HUES64 (cell line): Measurements from ENCODE around the gene MEFV.

Source experiments
- H3K27ac ChIP-seq: 2 replicates; pipeline ENCODE4 v1.7.0; 2013; ENCODE audit warnings: low read depth, low read length, inconsistent platforms
- H3K27me3 ChIP-seq: 2 replicates; pipeline ENCODE4 v1.6.1; 2013; ENCODE audit warnings: mild to moderate bottlenecking, low read length; ENCODE audit not compliant: insufficient read depth
- H3K36me3 ChIP-seq: 2 replicates; pipeline ENCODE4 v1.6.1; 2013; ENCODE audit warnings: mild to moderate bottlenecking, low read length; ENCODE audit not compliant: insufficient read depth
- H3K4me1 ChIP-seq: 2 replicates; pipeline ENCODE4 v1.6.1; 2013; ENCODE audit warnings: mild to moderate bottlenecking, low read length, moderate library complexity; ENCODE audit not compliant: insufficient read depth
- H3K4me3 ChIP-seq: 2 replicates; pipeline ENCODE4 v1.5.1; 2013; ENCODE audit warnings: mild to moderate bottlenecking, low read length, moderate library complexity
- H3K9ac ChIP-seq: 2 replicates; pipeline ENCODE4 v1.6.1; 2013; ENCODE audit warnings: mild to moderate bottlenecking, low read depth, low read length
- H3K9me3 ChIP-seq: 2 replicates; pipeline ENCODE4 v1.6.1; 2013; ENCODE audit warnings: low read depth, low read length; ENCODE audit not compliant: insufficient read depth
- WGBS: fragments of 150-250, 120-280 bp; methylation state at CpG from one replicate; pipeline ENCODE4 v1.1.7; 2013; ENCODE audit warnings: missing lambda C conversion rate; 5-methylcytosine and 5-hydroxymethylcytosine counted together

The MEFV gene

DNA sequence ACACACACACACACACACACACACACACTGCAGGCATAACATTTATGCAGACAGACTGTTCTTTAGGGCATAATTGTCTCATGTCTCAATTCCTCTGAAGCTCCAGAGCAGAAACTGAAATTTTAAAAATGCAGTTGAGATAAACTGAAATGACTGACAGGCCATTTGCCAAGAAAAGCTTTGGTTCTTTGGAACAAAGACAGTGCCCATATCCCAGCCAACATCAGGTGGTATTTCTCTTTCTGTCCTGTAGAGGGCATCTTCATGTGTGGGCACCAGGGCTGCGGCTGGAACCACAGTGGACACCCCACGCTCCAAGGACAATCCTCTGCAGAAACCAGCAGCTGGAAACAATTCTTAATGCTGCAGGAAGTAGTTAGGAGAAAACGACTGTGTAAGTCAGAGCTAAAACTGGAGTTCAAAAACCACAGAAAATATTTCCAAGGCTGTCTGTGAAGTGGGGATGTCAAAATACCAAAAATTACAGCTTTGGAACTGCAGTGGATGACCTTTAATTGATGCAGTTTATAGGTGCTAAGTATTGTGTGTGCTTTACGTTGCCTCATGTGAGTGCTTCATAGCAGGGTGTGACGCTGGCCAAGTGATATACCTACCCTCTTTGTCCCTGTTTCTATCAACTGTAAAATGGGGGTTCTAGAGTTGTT, 10.6 kb upstream of the MEFV start:
- 90% methylated on average over 4 of the region's 5 CpGs for WGBS
- Histone ChIP-seq H3K27ac (no peak overlapping the region), H3K27me3 (peaks cover 8% of the 10 kb centered on the region; the same call in 1 of the 2 replicates), H3K9ac (no peak overlapping the region), H3K36me3 (no peaks in the 10 kb centered on the region), H3K4me3 (no peak overlapping the region), H3K4me1 (no peaks in the 10 kb centered on the region), H3K9me3 (peaks cover 11% of the 10 kb centered on the region; the same call in 1 of the 2 replicates)

DNA sequence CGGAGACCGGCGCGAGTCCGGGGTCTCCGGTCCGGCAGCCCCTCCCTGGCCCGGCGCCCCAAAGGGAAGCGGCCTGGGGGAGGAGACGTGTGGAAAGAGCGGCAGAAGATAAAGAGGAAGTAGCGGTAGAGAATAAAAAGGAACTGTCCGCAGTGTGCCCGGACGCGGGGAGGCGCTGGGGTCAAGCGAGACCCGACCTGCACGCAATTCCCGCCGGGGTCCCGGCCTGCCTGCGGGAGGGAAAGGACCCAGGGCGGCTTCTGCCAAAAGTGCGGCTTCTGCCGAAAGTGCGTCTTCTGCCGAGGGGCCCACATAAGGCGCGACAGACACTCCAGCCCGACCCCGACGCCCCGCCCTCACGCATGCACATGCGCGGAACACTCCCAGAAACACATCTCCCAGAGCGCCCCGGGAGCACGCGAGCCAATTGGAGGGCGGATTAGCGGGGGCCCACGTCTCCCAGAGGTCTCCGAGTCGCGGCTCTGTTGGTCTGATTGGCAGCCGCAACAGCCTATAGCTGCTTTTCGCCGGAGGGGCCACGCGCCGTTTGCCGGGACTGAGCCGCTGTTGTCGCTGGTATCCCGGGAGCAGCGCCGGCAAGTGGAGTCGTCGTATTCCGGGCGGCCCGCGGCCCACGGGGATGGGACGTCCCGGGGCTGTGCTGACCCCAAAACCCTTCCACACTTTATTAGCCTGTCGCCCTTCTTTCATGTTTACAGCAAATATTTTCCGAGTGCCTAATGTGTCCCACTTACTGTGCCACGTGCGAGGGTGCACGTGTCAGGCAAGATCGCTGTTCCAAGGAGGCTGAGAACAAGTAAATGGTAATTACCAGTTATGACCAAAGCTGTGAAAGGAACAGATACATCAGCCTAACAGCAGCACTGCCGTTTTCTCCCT, 8.0 kb upstream of the MEFV start:
- H3K27ac ChIP-seq = no peak overlapping the region
- WGBS = 5% methylated on average over 77 of the region's 77 CpGs
- peak overlapping the region; percentile 54 for H3K9ac ChIP-seq
- H3K9me3 ChIP-seq = peaks cover 11% of the 10 kb centered on the region; the same call in 1 of the 2 replicates
- H3K27me3 ChIP-seq = peaks cover 8% of the 10 kb centered on the region; the same call in 1 of the 2 replicates
- H3K4me1 ChIP-seq = no peaks in the 10 kb centered on the region
- no peaks in the 10 kb centered on the region for H3K36me3 ChIP-seq
- peak overlapping the region; percentile 74 for H3K4me3 ChIP-seq

DNA sequence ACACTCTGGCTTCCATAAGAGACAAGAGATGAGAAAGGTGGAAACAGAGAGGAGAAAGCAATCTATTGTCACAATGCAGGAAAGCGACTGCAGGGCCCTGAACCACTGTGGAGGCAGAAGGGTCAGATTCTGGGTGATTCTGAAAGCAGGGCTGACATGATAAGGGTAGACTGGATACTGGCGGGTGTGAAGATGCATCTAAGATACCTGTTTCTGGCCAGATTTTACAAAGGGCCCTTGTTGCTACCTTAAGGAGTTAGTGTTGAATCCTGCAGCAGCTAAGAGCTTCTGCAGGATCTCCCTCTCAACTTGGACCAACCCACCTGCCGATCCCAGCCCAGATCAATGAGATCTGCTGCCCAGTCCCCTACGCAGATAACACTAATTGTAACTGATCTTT, 6.1 kb upstream of the MEFV start:
- Histone ChIP-seq H3K4me1 (no peaks in the 10 kb centered on the region), H3K9me3 (peaks cover 11% of the 10 kb centered on the region; the same call in 1 of the 2 replicates), H3K4me3 (no peak overlapping the region), H3K27me3 (peaks cover 8% of the 10 kb centered on the region; the same call in 1 of the 2 replicates), H3K36me3 (no peaks in the 10 kb centered on the region), H3K27ac (no peak overlapping the region), H3K9ac (no peak overlapping the region)
- 90% methylated on average over 4 of the region's 4 CpGs for WGBS

DNA sequence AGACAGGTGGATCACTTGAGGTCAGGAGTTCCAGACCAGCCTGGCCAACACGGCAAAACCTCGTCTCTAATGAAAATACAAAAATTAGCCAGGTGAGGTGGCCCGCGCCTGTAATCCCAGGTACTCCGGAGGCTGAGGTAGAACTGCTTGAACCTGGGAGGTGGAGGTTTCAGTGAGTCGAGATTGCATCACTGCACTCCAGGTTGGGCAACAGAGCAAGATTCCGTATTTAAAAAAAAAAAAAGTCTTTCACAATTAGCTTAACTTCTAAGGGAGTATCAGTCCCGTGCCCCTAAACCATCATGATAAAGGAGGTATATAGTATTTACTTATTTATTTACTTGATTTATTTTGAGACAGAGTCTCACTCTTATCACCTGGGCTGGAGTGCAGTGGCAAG, 3.4 kb upstream of the MEFV start:
- no peak overlapping the region for H3K9ac ChIP-seq
- H3K27me3 ChIP-seq = peaks cover 8% of the 10 kb centered on the region; the same call in 1 of the 2 replicates
- H3K36me3 ChIP-seq = no peaks in the 10 kb centered on the region
- 93% methylated on average over 7 of the region's 8 CpGs for WGBS
- no peak overlapping the region for H3K4me3 ChIP-seq
- H3K27ac ChIP-seq = no peak overlapping the region
- no peaks in the 10 kb centered on the region for H3K4me1 ChIP-seq
- peaks cover 2% of the 10 kb centered on the region; the same call in 1 of the 2 replicates for H3K9me3 ChIP-seq

DNA sequence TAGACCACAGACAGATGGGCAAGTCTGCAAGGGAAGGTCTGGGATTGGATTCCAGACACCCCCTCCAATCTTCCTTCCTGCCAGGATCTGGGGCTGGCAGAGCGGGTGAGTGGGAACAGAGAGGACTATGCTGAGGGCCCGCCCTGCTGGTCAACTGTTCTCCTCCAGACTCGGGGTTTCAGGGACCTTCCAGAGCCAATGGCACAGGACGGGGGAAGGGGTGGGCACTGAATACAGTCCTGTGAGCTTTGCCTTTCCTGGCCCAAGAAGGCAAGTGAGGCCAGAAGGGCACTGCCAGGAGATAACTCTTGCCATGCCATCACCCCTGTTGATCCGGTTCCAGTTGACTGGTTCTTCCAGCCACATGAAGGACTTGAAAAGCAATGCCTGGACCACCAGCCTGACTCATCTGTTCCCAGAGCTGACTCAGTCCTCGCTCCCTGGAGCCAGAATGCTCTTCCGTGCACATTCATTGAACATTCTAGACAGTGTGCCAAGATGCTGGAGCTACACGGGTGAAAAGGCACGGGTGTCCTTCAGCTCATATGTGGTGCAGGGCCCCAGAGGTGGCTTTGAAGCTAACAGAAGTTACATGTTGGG, 533 bp upstream of the MEFV start:
- Histone ChIP-seq H3K27me3 (no peaks in the 10 kb centered on the region), H3K4me1 (no peaks in the 10 kb centered on the region), H3K9me3 (no peaks in the 10 kb centered on the region), H3K36me3 (no peaks in the 10 kb centered on the region), H3K4me3 (no peak overlapping the region), H3K9ac (no peak overlapping the region), H3K27ac (no peak overlapping the region)
- 79% methylated on average over 9 of the region's 9 CpGs for WGBS

DNA sequence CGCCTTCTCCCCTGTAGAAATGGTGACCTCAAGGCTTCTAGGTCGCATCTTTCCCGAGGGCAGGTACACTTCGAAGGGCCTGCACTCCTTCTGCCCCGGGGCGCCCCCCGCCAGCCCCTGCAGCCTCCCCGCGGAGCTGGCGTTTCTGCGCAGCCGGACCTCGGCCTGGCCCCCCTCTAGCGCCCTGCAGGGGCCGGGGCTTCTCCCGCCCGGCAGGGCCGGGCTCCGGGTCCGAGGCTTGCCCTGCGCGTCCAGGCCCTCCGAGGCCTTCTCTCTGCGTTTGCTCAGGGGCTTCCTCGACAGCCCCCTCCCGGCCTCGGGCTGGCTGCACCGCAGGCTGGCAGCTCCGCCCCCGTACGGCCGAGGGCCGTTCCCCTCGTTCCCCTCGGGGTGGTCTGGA, 2.1 kb downstream of the MEFV start:
- H3K9ac ChIP-seq = no peak overlapping the region
- no peak overlapping the region for H3K4me3 ChIP-seq
- 83% methylated on average over 35 of the region's 35 CpGs for WGBS
- H3K36me3 ChIP-seq = no peaks in the 10 kb centered on the region
- no peaks in the 10 kb centered on the region for H3K9me3 ChIP-seq
- H3K27ac ChIP-seq = no peak overlapping the region
- H3K4me1 ChIP-seq = no peaks in the 10 kb centered on the region
- H3K27me3 ChIP-seq = no peaks in the 10 kb centered on the region

DNA sequence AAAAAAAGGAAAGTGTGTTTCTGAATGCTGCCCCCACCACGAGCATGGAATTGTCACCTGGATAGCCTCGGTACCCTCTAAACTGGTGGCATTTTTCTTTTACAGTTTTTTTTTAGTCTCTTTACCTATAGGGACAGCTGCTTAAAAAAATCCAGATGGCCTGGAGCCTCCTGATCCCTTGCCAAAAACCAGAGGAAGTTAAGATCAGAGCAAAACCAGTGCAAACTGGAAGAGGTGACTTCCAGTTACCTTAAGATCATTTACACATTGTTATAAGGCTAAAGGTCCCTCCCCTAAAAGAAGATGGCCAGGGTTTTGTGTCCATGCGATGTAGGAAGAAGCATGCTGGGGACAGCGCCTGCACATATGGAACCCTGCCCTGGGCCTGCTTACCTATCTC, 3.5 kb downstream of the MEFV start:
- WGBS = 96% methylated on average over 4 of the region's 4 CpGs
- Histone ChIP-seq H3K4me1 (no peaks in the 10 kb centered on the region), H3K27ac (no peak overlapping the region), H3K36me3 (no peaks in the 10 kb centered on the region), H3K9me3 (no peaks in the 10 kb centered on the region), H3K4me3 (no peak overlapping the region), H3K27me3 (no peaks in the 10 kb centered on the region), H3K9ac (no peak overlapping the region)

DNA sequence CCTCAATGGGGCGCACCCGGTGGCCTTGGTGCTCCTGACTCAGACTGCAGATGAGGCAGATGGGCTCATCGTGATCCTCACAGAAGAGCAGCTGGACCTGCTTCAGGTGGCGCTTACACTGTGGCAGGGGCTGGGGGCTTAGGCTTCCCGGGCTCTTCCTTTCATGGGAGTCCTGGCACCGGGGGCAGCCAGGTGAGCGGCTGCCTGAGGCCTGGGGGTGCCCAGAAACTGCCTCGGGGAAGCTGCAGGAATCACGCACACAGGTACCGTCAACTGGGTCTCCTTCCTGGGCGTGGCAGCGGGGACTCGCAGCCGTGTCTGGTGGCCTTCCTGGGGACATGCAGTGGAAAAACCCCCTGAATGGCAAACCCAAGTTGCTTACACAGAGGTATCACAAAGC, 7.0 kb downstream of the MEFV start:
- H3K36me3 ChIP-seq = no peaks in the 10 kb centered on the region
- no peak overlapping the region for H3K27ac ChIP-seq
- no peaks in the 10 kb centered on the region for H3K4me1 ChIP-seq
- 82% methylated on average over 14 of the region's 14 CpGs for WGBS
- no peak overlapping the region for H3K4me3 ChIP-seq
- no peaks in the 10 kb centered on the region; the same call in 1 of the 2 replicates for H3K27me3 ChIP-seq
- no peaks in the 10 kb centered on the region for H3K9me3 ChIP-seq
- H3K9ac ChIP-seq = no peak overlapping the region

DNA sequence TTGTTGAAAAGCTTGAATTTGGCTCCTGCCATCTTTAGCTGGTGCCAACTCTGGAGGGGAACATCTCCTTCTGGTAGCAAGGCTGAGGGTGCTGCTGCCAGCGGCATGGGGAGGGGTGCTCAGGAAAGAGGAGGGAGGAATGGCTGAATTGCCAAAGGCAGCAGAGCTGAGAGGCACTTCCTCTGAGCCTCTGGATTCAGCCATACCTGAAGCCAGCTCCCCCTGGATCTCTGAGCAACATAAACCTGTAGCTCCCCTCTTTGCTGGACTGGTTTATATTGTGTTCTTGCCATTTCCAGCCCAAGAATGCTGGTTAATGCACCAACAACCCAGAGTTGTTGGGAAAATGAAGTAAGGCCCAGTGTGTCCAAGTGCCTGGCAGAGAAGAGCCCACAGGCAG, 7.4 kb downstream of the MEFV start:
- H3K9me3 ChIP-seq = no peaks in the 10 kb centered on the region
- WGBS = 82% methylated on average over 1 of the region's 1 CpG
- H3K4me1 ChIP-seq = no peaks in the 10 kb centered on the region
- H3K27ac ChIP-seq = no peak overlapping the region
- H3K4me3 ChIP-seq = no peak overlapping the region
- no peaks in the 10 kb centered on the region for H3K36me3 ChIP-seq
- H3K27me3 ChIP-seq = no peaks in the 10 kb centered on the region; the same call in 1 of the 2 replicates
- H3K9ac ChIP-seq = no peak overlapping the region

DNA sequence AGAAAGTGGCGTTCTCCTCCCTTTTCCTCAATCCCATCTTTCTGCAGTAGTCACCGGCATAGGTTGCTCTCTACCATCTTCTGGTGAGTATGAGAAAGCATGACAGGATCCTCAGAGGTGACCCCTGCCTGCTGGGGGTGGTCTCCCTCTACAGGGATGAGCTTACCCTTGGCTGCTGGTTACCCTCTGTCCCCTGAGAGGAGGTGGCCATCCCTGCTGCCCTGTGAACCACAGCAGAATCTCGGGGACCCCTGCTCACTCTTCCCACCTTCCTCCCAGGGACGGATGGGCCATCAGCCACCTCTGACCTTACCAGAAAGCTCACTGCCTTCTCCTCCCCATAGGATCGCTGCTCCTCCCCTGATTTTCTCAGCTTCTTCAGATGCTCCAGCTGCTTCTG, 7.8 kb downstream of the MEFV start:
- H3K9me3 ChIP-seq = no peaks in the 10 kb centered on the region
- H3K9ac ChIP-seq = no peak overlapping the region
- no peaks in the 10 kb centered on the region for H3K4me1 ChIP-seq
- H3K27ac ChIP-seq = no peak overlapping the region
- no peaks in the 10 kb centered on the region for H3K36me3 ChIP-seq
- no peak overlapping the region for H3K4me3 ChIP-seq
- WGBS = 82% methylated on average over 5 of the region's 5 CpGs
- no peaks in the 10 kb centered on the region; the same call in 1 of the 2 replicates for H3K27me3 ChIP-seq

DNA sequence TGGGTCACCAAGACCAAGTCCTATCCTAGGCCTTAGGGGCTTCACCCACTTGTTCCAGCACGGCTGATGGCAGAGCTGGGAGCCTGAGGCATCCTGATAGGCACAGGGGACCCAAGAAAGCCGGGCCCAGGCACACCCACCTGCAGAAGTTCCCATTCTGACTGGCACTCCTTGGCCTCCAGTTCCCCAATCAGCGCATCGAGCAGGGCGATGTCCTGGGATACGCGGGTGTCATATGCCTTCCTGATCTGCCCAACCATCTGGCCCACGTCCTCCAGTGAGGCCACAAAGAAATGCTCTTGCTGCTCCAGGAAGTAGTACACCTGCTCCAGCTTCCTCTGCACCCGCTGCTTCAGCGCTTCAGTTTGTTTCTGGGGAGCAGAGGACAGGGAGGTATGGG, 9.6 kb downstream of the MEFV start:
- no peaks in the 10 kb centered on the region for H3K9me3 ChIP-seq
- no peaks in the 10 kb centered on the region; the same call in 1 of the 2 replicates for H3K27me3 ChIP-seq
- no peak overlapping the region for H3K9ac ChIP-seq
- no peaks in the 10 kb centered on the region for H3K36me3 ChIP-seq
- WGBS = 90% methylated on average over 10 of the region's 10 CpGs
- H3K27ac ChIP-seq = no peak overlapping the region
- H3K4me1 ChIP-seq = no peaks in the 10 kb centered on the region
- no peak overlapping the region for H3K4me3 ChIP-seq
